ENCODE data around the gene ACAD8. TPM values are rescaled to one million over a fixed set of nuclear protein-coding genes. Genes with fewer than 3 reads are reported as not detected.
A peak's percentile ranks its signal among the peaks of the same experiment; 100 is the strongest.

Gene ACAD8
- total RNA-seq, 1 donor from 2014 or later, result 17.9 TPM

DNA sequence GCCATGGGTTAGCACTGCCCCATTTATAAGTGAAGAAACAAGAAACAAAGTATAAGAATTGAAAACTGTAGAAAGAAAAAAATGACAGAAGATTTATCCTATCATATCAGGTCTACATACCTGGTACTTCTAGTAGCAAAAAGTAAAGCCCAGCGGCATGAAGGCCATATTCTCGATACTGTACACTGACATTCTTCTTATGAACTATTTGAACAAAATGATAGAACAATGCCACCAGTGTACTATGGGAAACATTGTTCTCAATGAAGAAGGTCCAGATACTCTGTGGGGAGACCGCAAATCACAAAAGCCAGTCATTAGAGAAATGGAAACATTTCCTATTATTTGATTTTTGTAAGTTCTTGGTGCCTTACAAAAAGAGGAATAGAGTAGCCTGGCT lies 36.6 kb upstream of the ACAD8 start:
- Histone ChIP-seq H3K4me3 (ENCODE audit: low read depth, low read length) (no peak overlapping the region), H3K27me3 (ENCODE audit: control insufficient read depth, insufficient read depth, low read length) (no peaks in the 10 kb centered on the region), H3K36me3 (ENCODE audit: control insufficient read depth, insufficient read depth, low read length) (no peaks in the 10 kb centered on the region)
- DNase-seq (ENCODE audit: low read depth) (no peak), FAIRE-seq (no peak)
- no peak for TF ChIP-seq CTCF (IDR thresholded peaks at IDR 0.05; ENCODE audit: insufficient read depth, low read length, severe bottlenecking)

DNA sequence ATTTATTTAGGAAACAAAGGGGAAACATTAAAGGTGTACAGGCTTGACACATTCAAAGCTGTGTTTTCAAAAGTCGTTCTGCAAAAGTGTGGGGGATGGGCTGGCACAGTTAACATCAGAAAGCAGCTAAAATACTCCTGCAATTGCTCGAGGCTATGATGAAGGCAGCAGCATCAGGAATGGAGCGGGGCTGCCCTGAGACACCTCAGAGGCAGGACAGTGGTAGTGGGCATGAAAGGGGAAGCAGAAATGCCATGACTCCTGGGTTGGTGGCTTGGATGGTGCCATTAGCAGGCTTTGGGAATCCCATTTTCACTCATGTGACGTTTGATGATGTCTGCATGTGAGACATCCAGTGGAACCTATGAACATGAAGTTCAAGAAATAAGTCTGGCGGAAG lies 30.2 kb upstream of the ACAD8 start:
- DNase-seq (ENCODE audit: low read depth) (no peak), FAIRE-seq (no peak)
- no peak for TF ChIP-seq CTCF (IDR thresholded peaks at IDR 0.05; ENCODE audit: insufficient read depth, low read length, severe bottlenecking)
- peak overlapping the region; percentile 78 for H3K4me3 ChIP-seq (ENCODE audit: low read depth, low read length)
- H3K27me3 ChIP-seq (ENCODE audit: control insufficient read depth, insufficient read depth, low read length), result no peaks in the 10 kb centered on the region
- H3K36me3 ChIP-seq (ENCODE audit: control insufficient read depth, insufficient read depth, low read length), result no peaks in the 10 kb centered on the region

GRCh38 chr11:134223836-134224709 lies 29.3 kb upstream of the ACAD8 start, which contains the start of the genes NCAPD3 and VPS26B:
TSS of gene NCAPD3 (minus strand) at chr11:134223967. CDS start at chr11:134223926, 41 bp downstream.
TSS of gene VPS26B (plus strand) at chr11:134224671. CDS start at chr11:134225123, 452 bp downstream.
- FAIRE-seq (no peak), DNase-seq (ENCODE audit: low read depth) (peak; percentile 88)
- Histone ChIP-seq H3K4me3 (ENCODE audit: low read depth, low read length) (peak within 1 kb of the TSS; percentile 78), H3K27me3 (ENCODE audit: control insufficient read depth, insufficient read depth, low read length) (no peaks in the 10 kb centered on the region), H3K36me3 (ENCODE audit: control insufficient read depth, insufficient read depth, low read length) (no peaks in the 10 kb centered on the region)
- TF ChIP-seq CTCF (IDR thresholded peaks at IDR 0.05; ENCODE audit: insufficient read depth, low read length, severe bottlenecking), result no peak

GRCh38 chr11:134224710-134225664 lies 28.4 kb upstream of the ACAD8 start:
- no peaks in the 10 kb centered on the region for H3K27me3 ChIP-seq (ENCODE audit: control insufficient read depth, insufficient read depth, low read length)
- no peak for FAIRE-seq
- H3K36me3 ChIP-seq (ENCODE audit: control insufficient read depth, insufficient read depth, low read length), result no peaks in the 10 kb centered on the region
- DNase-seq (ENCODE audit: low read depth), result peak; percentile 11
- TF ChIP-seq CTCF (IDR thresholded peaks at IDR 0.05; ENCODE audit: insufficient read depth, low read length, severe bottlenecking), result no peak
- H3K4me3 ChIP-seq (ENCODE audit: low read depth, low read length), result peak overlapping the region; percentile 78

DNA sequence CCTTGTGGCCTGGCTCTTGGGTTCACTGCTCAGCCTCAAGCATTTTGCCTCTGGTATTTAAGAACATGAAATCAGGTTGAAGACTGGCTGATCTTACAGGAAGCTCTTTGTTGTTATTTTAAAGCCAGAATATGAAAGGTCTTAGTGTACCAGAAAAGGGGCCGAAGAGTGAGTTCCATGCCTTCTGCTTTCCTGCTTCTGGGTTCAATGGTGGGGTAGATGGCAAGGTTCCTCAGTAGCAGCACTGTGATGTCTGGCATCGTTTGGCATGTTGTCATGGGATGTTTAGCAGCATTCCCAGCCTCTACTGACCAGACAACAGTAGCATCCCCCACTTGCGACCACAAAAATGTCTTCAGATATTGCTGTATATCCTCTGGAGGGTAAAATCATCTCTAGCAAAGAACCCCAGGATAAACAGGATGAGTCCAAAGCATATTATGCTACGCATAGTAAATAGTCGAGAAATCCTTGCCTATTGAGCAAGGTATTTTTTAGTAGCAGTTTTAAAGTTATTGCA lies 26.5 kb upstream of the ACAD8 start:
- TF ChIP-seq CTCF (IDR thresholded peaks at IDR 0.05; ENCODE audit: insufficient read depth, low read length, severe bottlenecking), result no peak
- H3K27me3 ChIP-seq (ENCODE audit: control insufficient read depth, insufficient read depth, low read length), result no peaks in the 10 kb centered on the region
- DNase-seq (ENCODE audit: low read depth) (no peak), FAIRE-seq (no peak)
- no peaks in the 10 kb centered on the region for H3K36me3 ChIP-seq (ENCODE audit: control insufficient read depth, insufficient read depth, low read length)
- H3K4me3 ChIP-seq (ENCODE audit: low read depth, low read length), result no peak overlapping the region
